SK-N-SH treated with all-trans-retinoic acid at 6 μM for 48 hours (cell line): ENCODE data around the gene IQSEC1.

Source experiments
- ATAC-seq: fragments of 200-7000 bp; cut with Tn5 transposase; 3 replicates; pipeline ENCODE4 v1.9.1; 2020; ENCODE audit warnings: mild to moderate bottlenecking, moderate library complexity
- ARNTL ChIP-seq: fragments of 450-650 bp; formaldehyde crosslinking; IDR thresholded peaks from 2 replicates; pipeline ENCODE4 v1.5.0; 2020; ENCODE audit warnings: low read depth, mild to moderate bottlenecking, moderate library complexity, borderline replicate concordance
- BACH2 ChIP-seq: fragments of 250-450 bp; sonication (Bioruptor Pico); IDR thresholded peaks from 2 replicates; pipeline ENCODE4 v1.9.0; 2021; ENCODE audit warnings: mild to moderate bottlenecking, borderline replicate concordance
- CREB5 ChIP-seq: fragments of 250-450 bp; sonication (Bioruptor Pico); IDR thresholded peaks from 2 replicates; pipeline ENCODE4 v1.5.1; 2020; ENCODE audit warnings: low read depth, mild to moderate bottlenecking, moderate library complexity
- CSDC2 ChIP-seq: fragments of 250-450 bp; sonication (Bioruptor Pico); IDR thresholded peaks from 2 replicates; pipeline ENCODE4 v1.5.0; 2020; ENCODE audit warnings: mild to moderate bottlenecking, moderate library complexity
- CSRNP3 ChIP-seq: fragments of 250-450 bp; sonication (Bioruptor Pico); IDR thresholded peaks from 2 replicates; pipeline ENCODE4 v1.5.1; 2021; ENCODE audit warnings: mild to moderate bottlenecking, moderate library complexity
- GLIS3 ChIP-seq: fragments of 250-450 bp; sonication (Bioruptor Pico); IDR thresholded peaks from 2 replicates; pipeline ENCODE4 v1.5.0; 2020; ENCODE audit warnings: mild to moderate bottlenecking, moderate library complexity
- ISL1 ChIP-seq: fragments of 250-450 bp; sonication (Bioruptor Pico); IDR thresholded peaks from 2 replicates; pipeline ENCODE4 v2.1.2; 2022; ENCODE audit warnings: mild to moderate bottlenecking, moderate library complexity
- OSR1 ChIP-seq: fragments of 250-450 bp; sonication (Bioruptor Pico); IDR thresholded peaks from 2 replicates; pipeline ENCODE4 v1.8.0; 2022; ENCODE audit warnings: moderate library complexity, mild to moderate bottlenecking, inconsistent platforms
- PATZ1 ChIP-seq: fragments of 250-450 bp; sonication (Bioruptor Pico); IDR thresholded peaks from 2 replicates; pipeline ENCODE4 v1.8.0; 2020; ENCODE audit warnings: mild to moderate bottlenecking, moderate library complexity, borderline replicate concordance
- POU6F1 ChIP-seq: fragments of 250-450 bp; sonication (Bioruptor Pico); IDR thresholded peaks from 2 replicates; pipeline ENCODE4 v1.8.0; 2021; ENCODE audit warnings: low read depth, mild to moderate bottlenecking, moderate library complexity, borderline replicate concordance
- PPARA ChIP-seq: fragments of 250-450 bp; sonication (Bioruptor Pico); IDR thresholded peaks from 2 replicates; pipeline ENCODE4 v1.5.0; 2020; ENCODE audit warnings: mild to moderate bottlenecking, borderline replicate concordance
- TCF4 ChIP-seq: fragments of 250-450 bp; sonication (Bioruptor Pico); IDR thresholded peaks from 2 replicates; pipeline ENCODE4 v1.8.0; 2021; ENCODE audit warnings: mild to moderate bottlenecking, moderate library complexity, borderline replicate concordance
- TOX ChIP-seq: fragments of 250-450 bp; sonication (Bioruptor Pico); IDR thresholded peaks from 2 replicates; pipeline ENCODE4 v1.8.0; 2021; ENCODE audit warnings: mild to moderate bottlenecking, moderate library complexity, borderline replicate concordance
- TSHZ2 ChIP-seq: fragments of 250-450 bp; sonication (Bioruptor Pico); IDR thresholded peaks from 2 replicates; pipeline ENCODE4 v1.5.0; 2020; ENCODE audit warnings: mild to moderate bottlenecking, moderate library complexity
- ZC3H10 ChIP-seq: fragments of 250-450 bp; sonication (Bioruptor Pico); IDR thresholded peaks from 2 replicates; pipeline ENCODE4 v1.5.1; 2021; ENCODE audit warnings: mild to moderate bottlenecking, moderate library complexity
- ZNF565 ChIP-seq: fragments of 450-650 bp; formaldehyde crosslinking; conservative IDR thresholded peaks from 2 replicates; pipeline ENCODE4 v1.5.0; 2020; ENCODE audit warnings: low read depth, mild to moderate bottlenecking, moderate library complexity

Gene IQSEC1

GRCh38 chr3:12986031-12986430, 87.2 kb downstream of the IQSEC1 start:
- ATAC-seq, result no peak
- no peak for TF ChIP-seq GLIS3
- no peak for TF ChIP-seq ZNF565 (CRISPR knock-in tag)
- TF ChIP-seq OSR1 (CRISPR knock-in tag), result no peak
- no peak for TF ChIP-seq PPARA (CRISPR knock-in tag)
- TF ChIP-seq POU6F1 (CRISPR knock-in tag), result no peak
- TF ChIP-seq ZC3H10 (CRISPR knock-in tag), result no peak
- TF ChIP-seq CSDC2 (CRISPR knock-in tag), result no peak
- no peak for TF ChIP-seq TOX (CRISPR knock-in tag)
- no peak for TF ChIP-seq CSRNP3

- no peak for ATAC-seq
- TF ChIP-seq TCF4 (CRISPR knock-in tag) (no peak), CSDC2 (CRISPR knock-in tag) (no peak), BACH2 (CRISPR knock-in tag) (no peak), ZNF565 (CRISPR knock-in tag) (no peak), ISL1 (CRISPR knock-in tag) (no peak), ARNTL (CRISPR knock-in tag) (no peak), CREB5 (no peak), OSR1 (CRISPR knock-in tag) (no peak), CSRNP3 (no peak)
These were observed 88.1 kb downstream of the IQSEC1 start for GRCh38 chr3:12985148-12985547.

- no peak for TF ChIP-seq TSHZ2 (CRISPR knock-in tag)
- no peak for TF ChIP-seq PATZ1
- ATAC-seq, result peak; percentile 99
These were observed 89.0 kb downstream of the IQSEC1 start for GRCh38 chr3:12984023-12984823.

- no peak for ATAC-seq
- no peak for TF ChIP-seq TOX (CRISPR knock-in tag)
- no peak for TF ChIP-seq ZC3H10 (CRISPR knock-in tag)
- TF ChIP-seq CSRNP3, result no peak
- TF ChIP-seq BACH2 (CRISPR knock-in tag), result no peak
- no peak for TF ChIP-seq ARNTL (CRISPR knock-in tag)
- no peak for TF ChIP-seq OSR1 (CRISPR knock-in tag)
- TF ChIP-seq CSDC2 (CRISPR knock-in tag), result no peak
- TF ChIP-seq PATZ1, result no peak
- TF ChIP-seq GLIS3, result no peak
These were observed 89.9 kb downstream of the IQSEC1 start for GRCh38 chr3:12983319-12983718.
